K562 (cell line): Measurements from ENCODE around the gene KNG1. TPM values are rescaled to one million over a fixed set of nuclear protein-coding genes. Genes with fewer than 3 reads are reported as not detected.

Source experiments
- ATF3 ChIP-seq, 2 experiments: fragments of 450-650 bp in 1 of 2; sonication (generic) in 1 of 2; formaldehyde crosslinking in 1 of 2; IDR thresholded peaks in 1 of 2; conservative IDR thresholded peaks in 1 of 2; 2 replicates each; pipeline versions ENCODE4 v1.6.1 to v1.8.1; 2016 to 2023; ENCODE audit warnings: mild to moderate bottlenecking in 2 of 2, moderate library complexity in 2 of 2, inconsistent platforms in 1 of 2, missing genetic modification reagents in 1 of 2
- CBX5 ChIP-seq: IDR thresholded peaks from 2 replicates; pipeline ENCODE4 v1.6.1; 2014; ENCODE audit warnings: low read depth, borderline replicate concordance
- CTBP1 ChIP-seq: fragments of 450-650 bp; IDR thresholded peaks from 2 replicates; pipeline ENCODE4 v1.6.1; 2016; ENCODE audit warnings: borderline replicate concordance
- E2F6 ChIP-seq, 2 experiments: IDR thresholded peaks; 2 replicates each; pipeline ENCODE4 v1.6.1; 2011; ENCODE audit warnings: borderline replicate concordance in 1 of 2, control low read depth in 1 of 2, low read depth in 1 of 2, low read length in 1 of 2, mild to moderate bottlenecking in 1 of 2, mixed read lengths in 1 of 2, moderate library complexity in 1 of 2; ENCODE audit not compliant: insufficient read depth in 1 of 2, insufficient read length in 1 of 2, poor library complexity in 1 of 2, severe bottlenecking in 1 of 2; ENCODE audit errors: extremely low read depth in 1 of 2
- ETV5 ChIP-seq: sonication (generic); formaldehyde crosslinking; IDR thresholded peaks from 2 replicates; pipeline ENCODE4 v1.4.0; 2020; ENCODE audit warnings: low read depth, mild to moderate bottlenecking, missing genetic modification reagents
- EZH2 ChIP-seq: IDR thresholded peaks from 2 replicates; pipeline ENCODE4 v1.6.1; 2012; ENCODE audit warnings: low read depth, mild to moderate bottlenecking, inconsistent platforms, low read length, borderline replicate concordance
- FOXM1 ChIP-seq, 2 experiments: fragments of 450-650 bp in 1 of 2; sonication (generic) in 1 of 2; formaldehyde crosslinking in 1 of 2; IDR thresholded peaks; 2 replicates each; pipeline versions ENCODE4 v1.6.1 to v1.9.0; 2017 to 2022; ENCODE audit warnings: low read depth in 2 of 2, mild to moderate bottlenecking in 2 of 2, missing genetic modification reagents in 1 of 2, moderate library complexity in 1 of 2
- HDGF ChIP-seq: fragments of 450-650 bp; IDR thresholded peaks from 2 replicates; pipeline ENCODE4 v1.6.1; 2016
- HEY1 ChIP-seq: fragments of 250-450 bp; sonication (Bioruptor Pico); IDR thresholded peaks from 2 replicates; pipeline ENCODE4 v1.5.0; 2020; ENCODE audit warnings: mild to moderate bottlenecking, moderate library complexity, borderline replicate concordance
- MAFG ChIP-seq: fragments of 450-650 bp; conservative IDR thresholded peaks from 2 replicates; pipeline ENCODE4 v1.6.1; 2016; ENCODE audit warnings: missing genetic modification characterization, missing compliant biosample characterization
- MEIS2 ChIP-seq: fragments of 450-650 bp; IDR thresholded peaks from 2 replicates; pipeline ENCODE4 v1.6.1; 2014; ENCODE audit warnings: mild to moderate bottlenecking; ENCODE audit not compliant: partially characterized antibody
- MTA1 ChIP-seq: fragments of 450-650 bp; IDR thresholded peaks from 2 replicates; pipeline ENCODE4 v1.6.1; 2017; ENCODE audit warnings: borderline replicate concordance
- NCOR1 ChIP-seq: fragments of 450-650 bp; IDR thresholded peaks from 2 replicates; pipeline ENCODE4 v1.6.1; 2016; ENCODE audit warnings: mild to moderate bottlenecking, moderate library complexity
- NR2C2 ChIP-seq, 2 experiments: fragments of 200-800 bp in 1 of 2; sonication (Bioruptor generic) in 1 of 2; sonication (generic) in 1 of 2; formaldehyde crosslinking in 1 of 2; IDR thresholded peaks; 2 replicates each; pipeline versions ENCODE4 v1.6.1 to v1.8.0; 2016 to 2022; ENCODE audit warnings: mild to moderate bottlenecking in 1 of 2, missing compliant biosample characterization in 1 of 2, missing genetic modification characterization in 1 of 2, missing genetic modification reagents in 1 of 2
- RFX5 ChIP-seq: IDR thresholded peaks from 2 replicates; pipeline ENCODE4 v1.6.1; 2011; ENCODE audit warnings: low read depth, mild to moderate bottlenecking, improper control_type of control experiment, low read length
- SNIP1 ChIP-seq: fragments of 450-650 bp; IDR thresholded peaks from 2 replicates; pipeline ENCODE4 v1.7.1; 2017; ENCODE audit warnings: low read depth, mild to moderate bottlenecking
- ZNF407 ChIP-seq: fragments of 450-650 bp; IDR thresholded peaks from 2 replicates; pipeline ENCODE4 v1.6.1; 2016; ENCODE audit warnings: low read depth
- polyA plus RNA-seq, 8 experiments: library from polyadenylated mRNA; depleted of rRNA in 4 of 8; stranded (reverse) in 5 of 8; unstranded in 3 of 8; fragments of >200 nt; fragmentation: Nextera tagmentation in 2 of 8; fragmentation: Illumina TruSeq in 1 of 8; extraction: Ambion mirVana in 2 of 8; extraction: Trizol in 1 of 8; gene quantifications; 2 replicates each; pipeline versions ENCODE4 v1.2.1 to v1.2.3, GENCODE V29; 2011 to 2014; ENCODE audit warnings: inconsistent platforms in 1 of 8, missing spikeins in 1 of 8
- total RNA-seq, 7 experiments: library from RNA; depleted of rRNA in 6 of 7; stranded (reverse); fragments of >200 nt in 6 of 7; fragmentation: Illumina TruSeq in 2 of 7; extraction: Trizol in 2 of 7; gene quantifications; 2 replicates each; pipeline versions ENCODE4 v1.2.1 to v1.2.3, GENCODE V29; 2011 to 2021; ENCODE audit warnings: low replicate concordance in 1 of 7

Gene KNG1
- total and polyA plus RNA-seq, 9 of the 15 experiments (the other 6 are each of a cell fraction or from before 2014, with no cell fraction given) = 0.09 TPM; not detected in 8

- TF ChIP-seq HEY1 (CRISPR knock-in tag) (no peak), ZNF407 (no peak), RFX5 (no peak), NCOR1 (peak; percentile 91), SNIP1 (no peak), E2F6 (IDR thresholded peaks at IDR 0.05; ENCODE audit: borderline replicate concordance in 1 of 2, extremely low read depth in 1 of 2, insufficient read depth in 1 of 2, insufficient read length in 1 of 2, low read depth in 1 of 2, low read length in 1 of 2, poor library complexity in 1 of 2, severe bottlenecking in 1 of 2) (no peak), ETV5 (CRISPR knock-in tag) (peak; percentile 17; the same call in 1 of the 2 replicates), NR2C2 (CRISPR knock-in tag; IDR thresholded peaks at IDR 0.05) (no peak), NR2C2 (tag; IDR thresholded peaks at IDR 0.05) (peak; percentile 49; the same call in 1 of the 2 replicates), ATF3 (IDR thresholded peaks at IDR 0.05) (peak; percentile 83), ATF3 (CRISPR knock-in tag; conservative IDR thresholded peaks at IDR 0.05) (no peak), CTBP1 (peak; percentile 94), MEIS2 (no peak), MAFG (peak; percentile 100), CBX5 (no peak), HDGF (no peak), EZH2 (no peak), FOXM1 (IDR thresholded peaks at IDR 0.05; ENCODE audit: low read depth) (peak; percentile 71; the same call in 1 of the 2 replicates), FOXM1 (CRISPR knock-in tag; IDR thresholded peaks at IDR 0.05; ENCODE audit: low read depth) (no peak), MTA1 (0 out of 2 replicates have a peak, but pooled peaks have one; percentile 54)
Observed at GRCh38 chr3:186700267-186700666, 16.9 kb upstream of the KNG1 start (continued).
